Endometrial microvascular endothelial cells (primary cell): ENCODE data around the gene RPS21. TPM values are rescaled to one million over a fixed set of nuclear protein-coding genes. Genes with fewer than 3 reads are reported as not detected.

Experiments
- in situ Hi-C: cut with HindIII; loops from 2 replicates; pipeline ENCODE4 v1.10.0; 2017; ENCODE audit warnings: low sequenced_read_pairs, low pct_unique_long_range_greater_than_20kb; ENCODE audit errors: inconsistent ontology term
- total RNA-seq: library from RNA; depleted of rRNA; stranded (reverse); fragments of >200 nt; gene quantifications from one replicate; pipeline ENCODE4 v1.2.3, GENCODE V29; 2015; ENCODE audit errors: inconsistent ontology term

RPS21 gene
- total RNA-seq, 1 donor from 2014 or later = 2,359 TPM

- in situ Hi-C loops = no loop called here
Measured at GRCh38 chr20:62362991-62363919, 23.6 kb upstream of the RPS21 start.

- in situ Hi-C loops = no loop called here
Measured at GRCh38 chr20:62363920-62364851, 22.7 kb upstream of the RPS21 start.

GRCh38 chr20:62364911-62365736 is 21.8 kb upstream of the RPS21 start:
- in situ Hi-C loops = no loop called here

GRCh38 chr20:62365814-62366369 is 21.0 kb upstream of the RPS21 start:
- in situ Hi-C loops = no loop called here

GRCh38 chr20:62366370-62367135 is 20.4 kb upstream of the RPS21 start:
- in situ Hi-C loops = no loop called here

- in situ Hi-C loops = no loop called here
Measured at GRCh38 chr20:62367136-62367632, 19.7 kb upstream of the RPS21 start, which contains the start of gene LAMA5. Gene LAMA5, minus strand, starts transcription at chr20:62367312. Its CDS starts 67 bp downstream, at chr20:62367245.

- in situ Hi-C loops = no loop called here
Measured at GRCh38 chr20:62367633-62368391, 19.1 kb upstream of the RPS21 start.

- in situ Hi-C loops = no loop called here
Measured at GRCh38 chr20:62368392-62368975, 18.4 kb upstream of the RPS21 start.

- in situ Hi-C loops = no loop called here
Measured at GRCh38 chr20:62368976-62369814, 17.7 kb upstream of the RPS21 start.

GRCh38 chr20:62369815-62370114 is 17.1 kb upstream of the RPS21 start:
- in situ Hi-C loops = no loop called here

GRCh38 chr20:62370115-62370806 is 16.6 kb upstream of the RPS21 start:
- in situ Hi-C loops = no loop called here

- in situ Hi-C loops = no loop called here
Measured at GRCh38 chr20:62370807-62371587, 15.9 kb upstream of the RPS21 start.

GRCh38 chr20:62371588-62372041 is 15.3 kb upstream of the RPS21 start:
- in situ Hi-C loops = no loop called here
